ENCODE results near the gene FAM185A.
"Not testable (repeated sequence)": the region's sequence is repeated elsewhere in the genome, so short reads cannot be mapped to it uniquely, and the experiment has no call there.

GRCh38 chr7:102838572-102839101 lies 89.8 kb downstream of the FAM185A start:
- not testable (repeated sequence) for TF ChIP-seq YY1 (IDR thresholded peaks at IDR 0.05; ENCODE audit: insufficient read depth, insufficient read length); SUZ12 (IDR thresholded peaks at IDR 0.05; ENCODE audit: extremely low read depth, insufficient read depth, insufficient read length)

Data from NT2/D1 (cell line).